HEK293T (cell line): ENCODE data around the gene NCOA5.

Experiments
- BHLHE40 ChIP-seq: fragments of 450-650 bp; IDR thresholded peaks from 2 replicates; pipeline ENCODE4 v1.6.1; 2016; ENCODE audit warnings: mild to moderate bottlenecking, moderate library complexity, borderline replicate concordance
- SUZ12 ChIP-seq: fragments of 450-650 bp; IDR thresholded peaks from 2 replicates; pipeline ENCODE4 v1.6.1; 2016; ENCODE audit warnings: mild to moderate bottlenecking

DNA sequence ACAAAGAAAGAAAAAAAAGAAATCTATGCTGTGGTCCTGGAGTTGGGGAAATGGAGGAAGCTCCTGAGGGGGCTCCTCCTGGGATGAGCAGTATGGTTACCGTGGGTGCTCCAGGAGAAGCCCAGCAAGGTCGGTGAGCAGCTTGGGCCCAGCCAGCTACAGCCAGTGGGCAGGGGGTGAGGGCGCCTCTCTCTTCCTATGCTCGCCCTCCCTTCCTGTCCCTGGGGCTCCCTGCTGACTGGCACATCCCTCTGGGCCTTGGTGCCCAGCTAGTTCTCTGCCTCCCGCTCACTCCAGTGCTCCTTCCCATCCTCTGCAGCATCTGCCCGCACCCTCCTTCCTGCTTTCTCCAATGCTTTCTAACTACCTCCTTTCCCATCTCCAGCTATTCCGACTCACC, 45.0 kb upstream of the NCOA5 start:
- TF ChIP-seq BHLHE40 (no peak), SUZ12 (no peak)
